Measurements from ENCODE around the gene LINGO3.
A peak's percentile ranks its signal among the peaks of the same experiment; 100 is the strongest.

The LINGO3 gene

GRCh38 chr19:2328401-2329148, 20.6 kb upstream of the LINGO3 start, which contains the start of the genes LSM7 and SPPL2B:
Gene LSM7 (minus strand): TSS chr19:2328586. CDS start chr19:2328566, 20 bp downstream.
Gene SPPL2B (plus strand): TSS chr19:2328684. CDS start chr19:2328710, 26 bp downstream.
- TF ChIP-seq POLR2AphosphoS5 (IDR thresholded peaks at IDR 0.05; ENCODE audit: low read depth, low read length) (peak; percentile 80), PAX5 (IDR thresholded peaks at IDR 0.05; ENCODE audit: insufficient read depth, low read length, severe bottlenecking) (no peak), TAF1 (IDR thresholded peaks at IDR 0.05; ENCODE audit: low read depth, low read length) (peak; percentile 89), POU2F2 (IDR thresholded peaks at IDR 0.05; ENCODE audit: low read depth, low read length) (no peak; the same call in none of the 2 replicates), POLR2A (IDR thresholded peaks at IDR 0.05; ENCODE audit: low read depth, low read length) (peak; percentile 79)

GRCh38 chr19:2327773-2328400, 19.9 kb upstream of the LINGO3 start:
- peak; percentile 71 for DNase-seq (ENCODE audit: insufficient read length, low spot score)
- FAIRE-seq, result peak; percentile 93

More at GRCh38 chr19:2328401-2329148, 20.6 kb upstream of the LINGO3 start, which contains the start of the genes LSM7 and SPPL2B:
- peak; percentile 99 for FAIRE-seq
- DNase-seq (ENCODE audit: insufficient read length, low spot score), result peak; percentile 98

GRCh38 chr19:2326699-2327360, 18.9 kb upstream of the LINGO3 start:
- FAIRE-seq (no peak), DNase-seq (ENCODE audit: insufficient read length, low spot score) (no peak)

More at GRCh38 chr19:2327773-2328400, 19.9 kb upstream of the LINGO3 start:
- TF ChIP-seq TAF1 (IDR thresholded peaks at IDR 0.05; ENCODE audit: low read depth, low read length), result 0 out of 2 replicates have a peak, but pooled peaks have one; percentile 40
- TF ChIP-seq POLR2A (IDR thresholded peaks at IDR 0.05; ENCODE audit: low read depth, low read length), result no peak
- peak; percentile 67 for TF ChIP-seq SPI1 (IDR thresholded peaks at IDR 0.05; ENCODE audit: low read depth, low read length)
- no peak for TF ChIP-seq POU2F2 (IDR thresholded peaks at IDR 0.05; ENCODE audit: low read depth, low read length)
- TF ChIP-seq POLR2AphosphoS5 (IDR thresholded peaks at IDR 0.05; ENCODE audit: low read depth, low read length), result peak; percentile 37; the same call in 1 of the 2 replicates
- TF ChIP-seq PAX5 (IDR thresholded peaks at IDR 0.05; ENCODE audit: insufficient read depth, low read length, severe bottlenecking), result no peak

GRCh38 chr19:2325281-2326046, 17.5 kb upstream of the LINGO3 start:
- TF ChIP-seq SPI1 (IDR thresholded peaks at IDR 0.05; ENCODE audit: low read depth, low read length) (no peak), PAX5 (IDR thresholded peaks at IDR 0.05; ENCODE audit: insufficient read depth, low read length, severe bottlenecking) (no peak), TAF1 (IDR thresholded peaks at IDR 0.05; ENCODE audit: low read depth, low read length) (no peak), POU2F2 (IDR thresholded peaks at IDR 0.05; ENCODE audit: low read depth, low read length) (no peak)
- DNase-seq (ENCODE audit: insufficient read length, low spot score) (no peak), FAIRE-seq (peak; percentile 81)

More at GRCh38 chr19:2326699-2327360, 18.9 kb upstream of the LINGO3 start:
- TF ChIP-seq POLR2AphosphoS5 (IDR thresholded peaks at IDR 0.05; ENCODE audit: low read depth, low read length), result no peak
- TF ChIP-seq POU2F2 (IDR thresholded peaks at IDR 0.05; ENCODE audit: low read depth, low read length), result no peak
- no peak for TF ChIP-seq PAX5 (IDR thresholded peaks at IDR 0.05; ENCODE audit: insufficient read depth, low read length, severe bottlenecking)
- TF ChIP-seq POLR2A (IDR thresholded peaks at IDR 0.05; ENCODE audit: low read depth, low read length), result no peak
- TF ChIP-seq SPI1 (IDR thresholded peaks at IDR 0.05; ENCODE audit: low read depth, low read length), result no peak
- no peak for TF ChIP-seq TAF1 (IDR thresholded peaks at IDR 0.05; ENCODE audit: low read depth, low read length)

- FAIRE-seq (peak; percentile 88), DNase-seq (ENCODE audit: insufficient read length, low spot score) (no peak)
- TF ChIP-seq SPI1 (IDR thresholded peaks at IDR 0.05; ENCODE audit: low read depth, low read length), result no peak
- TF ChIP-seq PAX5 (IDR thresholded peaks at IDR 0.05; ENCODE audit: insufficient read depth, low read length, severe bottlenecking), result peak; percentile 10
- TF ChIP-seq POLR2AphosphoS5 (IDR thresholded peaks at IDR 0.05; ENCODE audit: low read depth, low read length), result no peak
Measured at GRCh38 chr19:2324220-2324948, 16.4 kb upstream of the LINGO3 start.

GRCh38 chr19:2323707-2324106, 15.8 kb upstream of the LINGO3 start:
- FAIRE-seq (no peak), DNase-seq (ENCODE audit: insufficient read length, low spot score) (no peak)
- TF ChIP-seq POLR2A (IDR thresholded peaks at IDR 0.05; ENCODE audit: low read depth, low read length) (no peak), POU2F2 (IDR thresholded peaks at IDR 0.05; ENCODE audit: low read depth, low read length) (no peak), SPI1 (IDR thresholded peaks at IDR 0.05; ENCODE audit: low read depth, low read length) (no peak), TAF1 (IDR thresholded peaks at IDR 0.05; ENCODE audit: low read depth, low read length) (no peak), POLR2AphosphoS5 (IDR thresholded peaks at IDR 0.05; ENCODE audit: low read depth, low read length) (no peak), PAX5 (IDR thresholded peaks at IDR 0.05; ENCODE audit: insufficient read depth, low read length, severe bottlenecking) (no peak)

GRCh38 chr19:2321565-2322283, 13.8 kb upstream of the LINGO3 start:
- DNase-seq (ENCODE audit: insufficient read length, low spot score), result no peak
- TF ChIP-seq PAX5 (IDR thresholded peaks at IDR 0.05; ENCODE audit: insufficient read depth, low read length, severe bottlenecking) (no peak), POU2F2 (IDR thresholded peaks at IDR 0.05; ENCODE audit: low read depth, low read length) (no peak), POLR2AphosphoS5 (IDR thresholded peaks at IDR 0.05; ENCODE audit: low read depth, low read length) (no peak), POLR2A (IDR thresholded peaks at IDR 0.05; ENCODE audit: low read depth, low read length) (no peak), SPI1 (IDR thresholded peaks at IDR 0.05; ENCODE audit: low read depth, low read length) (no peak), TAF1 (IDR thresholded peaks at IDR 0.05; ENCODE audit: low read depth, low read length) (no peak)
- FAIRE-seq, result no peak

All from GM12891 (cell line).